Fibroblast of mammary gland (primary cell): ENCODE results near the gene TBL1X.
A peak's percentile ranks its signal among the peaks of the same experiment; 100 is the strongest.

ENCODE experiments used
- DNase-seq: peaks from one replicate; pipeline ENCODE4 v3.0.0-alpha.2; 2010; ENCODE audit warnings: low read depth
- H3K4me3 ChIP-seq: 2 replicates; pipeline ENCODE4 v1.5.1; 2011; ENCODE audit warnings: low read depth, mild to moderate bottlenecking, low read length, moderate library complexity; ENCODE audit not compliant: control insufficient read depth
- TF ChIP-seq, protein P1 (sequence below): conservative IDR thresholded peaks from 2 replicates; pipeline ENCODE4 v1.5.1; 2011; ENCODE audit warnings: low read depth, low read length, inconsistent platforms; ENCODE audit not compliant: control insufficient read depth, insufficient read depth

The TBL1X gene

DNA sequence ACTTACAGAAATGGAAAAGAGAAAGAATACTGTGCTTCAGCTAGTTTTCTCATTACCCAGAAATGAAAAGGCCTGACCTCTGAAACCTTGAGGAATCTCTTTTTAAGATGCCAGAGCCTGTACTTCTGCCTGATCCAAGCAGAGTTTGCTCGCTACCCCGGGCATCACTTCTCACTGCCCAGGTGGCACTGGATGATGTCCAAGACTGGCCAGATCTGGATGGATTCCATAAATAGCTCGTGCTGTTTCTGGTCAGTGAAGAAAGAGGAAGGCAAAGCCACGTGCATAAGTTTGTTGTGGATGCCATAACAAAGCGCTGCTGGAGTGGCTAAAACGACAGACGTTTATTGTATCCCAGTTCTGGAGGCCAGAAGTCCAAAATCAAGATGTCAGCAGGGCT lies 133.5 kb downstream of the TBL1X start:
- H3K4me3 ChIP-seq, result no peak overlapping the region
- TF ChIP-seq, protein P1, sequence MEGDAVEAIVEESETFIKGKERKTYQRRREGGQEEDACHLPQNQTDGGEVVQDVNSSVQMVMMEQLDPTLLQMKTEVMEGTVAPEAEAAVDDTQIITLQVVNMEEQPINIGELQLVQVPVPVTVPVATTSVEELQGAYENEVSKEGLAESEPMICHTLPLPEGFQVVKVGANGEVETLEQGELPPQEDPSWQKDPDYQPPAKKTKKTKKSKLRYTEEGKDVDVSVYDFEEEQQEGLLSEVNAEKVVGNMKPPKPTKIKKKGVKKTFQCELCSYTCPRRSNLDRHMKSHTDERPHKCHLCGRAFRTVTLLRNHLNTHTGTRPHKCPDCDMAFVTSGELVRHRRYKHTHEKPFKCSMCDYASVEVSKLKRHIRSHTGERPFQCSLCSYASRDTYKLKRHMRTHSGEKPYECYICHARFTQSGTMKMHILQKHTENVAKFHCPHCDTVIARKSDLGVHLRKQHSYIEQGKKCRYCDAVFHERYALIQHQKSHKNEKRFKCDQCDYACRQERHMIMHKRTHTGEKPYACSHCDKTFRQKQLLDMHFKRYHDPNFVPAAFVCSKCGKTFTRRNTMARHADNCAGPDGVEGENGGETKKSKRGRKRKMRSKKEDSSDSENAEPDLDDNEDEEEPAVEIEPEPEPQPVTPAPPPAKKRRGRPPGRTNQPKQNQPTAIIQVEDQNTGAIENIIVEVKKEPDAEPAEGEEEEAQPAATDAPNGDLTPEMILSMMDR, result no peak
- no peak for DNase-seq

DNA sequence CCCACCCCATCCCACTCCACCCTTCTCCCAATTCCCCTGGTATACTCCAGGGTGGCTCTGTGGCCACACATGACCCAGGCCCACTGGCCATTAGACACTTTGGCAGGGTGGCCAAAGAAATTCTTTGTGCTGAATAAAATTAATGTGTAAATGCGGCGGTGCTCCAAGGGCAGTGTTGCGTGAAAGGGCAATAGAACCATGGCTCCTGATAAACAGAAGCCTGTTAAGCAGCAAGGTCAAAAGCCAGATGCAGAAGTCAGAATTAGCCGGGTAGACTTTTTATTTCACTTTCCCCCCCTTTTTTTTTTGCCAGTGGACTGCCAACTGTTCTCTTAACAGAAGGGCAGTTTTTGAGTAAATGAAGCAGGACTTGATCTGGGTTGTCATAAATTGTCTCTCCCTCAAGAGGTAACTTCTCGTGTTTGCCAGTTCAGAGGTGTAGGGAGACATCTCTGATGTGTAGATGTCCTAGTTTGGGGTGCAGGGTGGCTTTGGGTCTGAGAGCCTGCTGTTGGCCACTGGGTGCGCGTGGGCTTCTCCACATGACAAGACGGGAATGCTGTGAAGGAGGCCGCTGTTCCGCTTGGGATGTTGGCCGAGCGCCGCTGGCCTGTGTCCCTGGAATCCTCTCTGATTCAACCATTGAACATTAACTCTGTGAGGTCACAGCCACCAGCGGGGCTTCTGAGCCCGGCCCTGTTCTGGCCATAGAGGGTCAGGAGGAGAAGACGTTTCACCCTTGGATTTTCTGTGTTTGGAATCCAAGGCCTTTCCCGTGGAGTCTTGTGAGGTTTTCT lies 139.5 kb downstream of the TBL1X start:
- DNase-seq, result peak; percentile 72
- no peak overlapping the region for H3K4me3 ChIP-seq
- TF ChIP-seq, protein P1, result no peak

DNA sequence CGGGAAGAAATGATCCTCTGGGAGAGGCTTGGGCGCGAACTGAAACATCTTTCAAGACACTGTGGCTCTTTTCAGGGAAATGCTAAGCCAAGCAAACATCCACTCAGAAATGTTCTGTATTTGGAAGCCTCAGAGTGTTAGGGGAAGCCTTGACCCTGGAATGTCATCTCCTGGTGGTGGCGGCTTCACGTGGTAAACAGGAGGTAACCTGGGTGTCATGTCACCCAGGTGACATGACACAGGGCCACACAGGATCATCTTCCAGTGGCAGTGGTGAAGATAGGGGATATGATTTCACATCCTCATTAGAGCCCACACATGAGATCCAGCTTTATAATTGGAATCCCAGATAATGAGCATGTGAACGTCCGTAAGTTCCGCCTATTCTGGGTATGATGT lies 140.0 kb downstream of the TBL1X start:
- TF ChIP-seq, protein P1, result no peak
- no peak overlapping the region for H3K4me3 ChIP-seq
- no peak for DNase-seq

DNA sequence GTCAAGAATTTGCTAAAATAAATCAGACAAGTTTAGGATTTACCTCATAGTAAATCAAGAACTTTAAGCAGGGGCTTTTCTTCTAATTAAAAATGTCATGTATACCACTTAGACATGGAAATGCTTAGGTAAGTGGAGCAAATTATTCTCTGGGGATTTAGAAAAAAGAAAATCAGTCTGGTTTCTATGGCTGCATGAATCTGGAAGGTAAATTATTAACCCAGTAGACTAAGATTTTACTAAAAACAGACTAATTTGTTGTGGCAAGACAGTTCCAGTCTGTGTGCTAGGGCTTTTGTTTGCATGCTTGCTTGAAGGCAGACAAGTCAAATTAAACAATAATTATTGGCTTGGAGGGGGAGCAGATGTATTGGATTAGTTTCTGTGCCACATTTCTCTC lies 140.6 kb downstream of the TBL1X start:
- TF ChIP-seq, protein P1, result no peak
- DNase-seq, result no peak
- no peak overlapping the region for H3K4me3 ChIP-seq

DNA sequence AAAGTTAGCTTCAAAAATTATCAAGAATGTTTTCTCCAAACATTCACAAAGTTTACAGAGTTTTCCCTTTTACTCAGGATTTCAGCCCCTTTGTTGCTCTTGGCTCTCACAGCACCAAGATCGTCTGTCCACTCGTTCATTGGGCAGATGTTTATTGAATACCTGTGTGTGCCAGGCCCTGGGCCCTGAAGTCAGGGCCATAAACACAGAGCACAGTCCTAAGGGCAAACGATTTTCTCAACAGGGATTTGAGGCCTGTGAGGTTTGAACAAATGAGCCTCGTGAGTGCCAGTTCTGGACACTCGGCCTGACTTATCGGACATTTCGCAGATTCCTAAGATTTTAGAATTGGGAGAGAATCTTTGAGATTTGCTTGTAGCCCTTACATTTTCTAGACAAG lies 142.1 kb downstream of the TBL1X start:
- no peak overlapping the region for H3K4me3 ChIP-seq
- DNase-seq, result no peak
- TF ChIP-seq, protein P1, result no peak

DNA sequence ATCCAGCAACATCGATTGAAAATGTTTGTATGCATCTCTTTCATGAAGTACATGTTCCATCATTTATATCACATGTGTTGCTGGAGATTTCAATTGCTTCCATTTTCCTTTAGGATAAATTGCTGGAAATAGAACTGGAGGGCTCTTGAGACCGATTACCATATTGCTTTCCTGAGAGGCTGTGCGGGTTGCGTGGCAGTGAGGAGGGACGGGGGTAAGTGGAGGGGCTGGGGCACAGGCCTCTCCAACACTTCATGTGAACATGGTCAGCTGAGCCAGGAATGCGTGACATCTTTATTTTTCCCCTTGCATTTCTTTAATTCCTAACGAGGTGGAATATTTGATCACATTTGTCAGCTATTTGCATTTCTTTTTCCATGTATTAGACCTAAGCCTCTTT lies 144.6 kb downstream of the TBL1X start:
- no peak for DNase-seq
- H3K4me3 ChIP-seq, result no peak overlapping the region
- TF ChIP-seq, protein P1, result no peak

DNA sequence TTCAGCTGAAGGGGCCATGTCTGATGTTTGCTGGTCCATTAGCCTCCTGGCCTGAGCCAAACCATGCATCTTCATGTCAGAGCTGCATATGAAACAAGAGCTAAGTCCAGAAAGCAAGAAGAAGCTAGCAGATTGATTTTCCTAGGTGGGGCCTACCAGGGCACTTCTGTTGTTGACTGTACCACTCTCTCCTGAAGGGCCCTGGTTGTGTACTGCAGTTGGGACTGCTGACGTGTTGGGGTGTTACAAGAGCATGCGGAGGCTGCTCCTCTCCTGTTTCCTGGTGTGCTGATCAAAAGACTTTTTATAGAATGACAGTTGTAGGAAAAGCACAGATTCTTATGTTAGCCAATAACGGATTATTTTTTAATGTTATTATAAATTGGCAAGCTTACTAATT lies 145.1 kb downstream of the TBL1X start:
- DNase-seq, result no peak
- TF ChIP-seq, protein P1, result no peak
- H3K4me3 ChIP-seq, result no peak overlapping the region
